NCI-H748 (cell line): ENCODE measurements around the gene NRIP3.
A peak's percentile ranks its signal among the peaks of the same experiment; 100 is the strongest.
"Not testable (repeated sequence)": the region's sequence is repeated elsewhere in the genome, so short reads cannot be mapped to it uniquely, and the experiment has no call there.

Source experiments
- DNase-seq: peaks from one replicate; lab custom pipeline; 2025; ENCODE audit not compliant: unreplicated experiment; lab: John Stamatoyannopoulos, UW

NRIP3 gene

GRCh38 chr11:9016916-9017642 is 13.3 kb upstream of the NRIP3 start:
- peak; percentile 60 for DNase-seq

- peak; percentile 82 for DNase-seq
Measured at GRCh38 chr11:9015677-9016076, 11.9 kb upstream of the NRIP3 start.

- no peak for DNase-seq
Measured at GRCh38 chr11:9014826-9015225, 11.0 kb upstream of the NRIP3 start.

- DNase-seq, result no peak
Measured at GRCh38 chr11:9013373-9013772, 9.6 kb upstream of the NRIP3 start.

- not testable (repeated sequence) for DNase-seq
Measured at GRCh38 chr11:9009538-9009937, 5.7 kb upstream of the NRIP3 start.

- DNase-seq, result no peak
Measured at GRCh38 chr11:9008661-9009060, 4.9 kb upstream of the NRIP3 start.

- no peak for DNase-seq
Measured at GRCh38 chr11:9008011-9008550, 4.3 kb upstream of the NRIP3 start.

- no peak for DNase-seq
Measured at GRCh38 chr11:9005087-9005486, 1.3 kb upstream of the NRIP3 start.

GRCh38 chr11:9004183-9004926 is 554 bp upstream of the NRIP3 start:
- DNase-seq, result peak; percentile 67

GRCh38 chr11:9002920-9003572 is 755 bp downstream of the NRIP3 start:
- DNase-seq, result peak; percentile 31

GRCh38 chr11:9001736-9002135 is 2.1 kb downstream of the NRIP3 start:
- no peak for DNase-seq

GRCh38 chr11:8998017-8998416 is 5.8 kb downstream of the NRIP3 start:
- no peak for DNase-seq

GRCh38 chr11:8997451-8997850 is 6.3 kb downstream of the NRIP3 start:
- no peak for DNase-seq

GRCh38 chr11:8989453-8989852 is 14.3 kb downstream of the NRIP3 start:
- no peak for DNase-seq

GRCh38 chr11:8988329-8989234 is 15.2 kb downstream of the NRIP3 start:
- DNase-seq, result no peak

GRCh38 chr11:8987446-8987845 is 16.4 kb downstream of the NRIP3 start:
- DNase-seq, result no peak

GRCh38 chr11:8986772-8987171 is 17.0 kb downstream of the NRIP3 start:
- DNase-seq, result not testable (repeated sequence)

- DNase-seq, result no peak
Measured at GRCh38 chr11:8985462-8985861, 18.3 kb downstream of the NRIP3 start.

GRCh38 chr11:8983552-8983951 is 20.2 kb downstream of the NRIP3 start:
- DNase-seq, result no peak

GRCh38 chr11:8980485-8980884 is 23.3 kb downstream of the NRIP3 start:
- no peak for DNase-seq

GRCh38 chr11:8979365-8979764 is 24.4 kb downstream of the NRIP3 start:
- not testable (repeated sequence) for DNase-seq
